UCSD-AML1 (cell line): ENCODE measurements around the gene COL4A1.

ENCODE experiments used
- DNase-seq: peaks from one replicate; lab custom pipeline; 2025; ENCODE audit not compliant: unreplicated experiment; lab: John Stamatoyannopoulos, UW

Gene COL4A1

DNA sequence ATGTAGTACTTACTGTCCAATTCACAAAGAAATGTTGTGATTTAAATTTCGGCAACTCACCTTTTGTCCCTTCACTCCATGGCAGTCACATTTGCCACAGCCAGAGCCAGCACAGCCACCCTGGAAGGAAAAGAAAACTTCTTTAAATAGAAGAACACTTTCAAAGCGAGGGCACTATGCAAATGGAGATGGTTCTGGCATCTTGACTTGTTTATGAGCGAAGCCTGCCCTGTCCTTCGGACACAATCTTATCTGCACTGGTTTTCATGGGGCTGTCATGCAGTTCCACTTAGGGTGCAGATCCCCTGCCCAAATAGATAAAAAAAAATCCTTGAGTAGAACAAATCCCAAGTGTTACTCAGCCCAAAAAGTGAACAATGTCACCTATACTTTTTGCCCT, 64.3 kb downstream of the COL4A1 start:
- no peak for DNase-seq

GRCh38 chr13:110240943-110241342, 66.0 kb downstream of the COL4A1 start:
- DNase-seq, result no peak

- no peak for DNase-seq
Measured at GRCh38 chr13:110240352-110240751, 66.6 kb downstream of the COL4A1 start.

DNA sequence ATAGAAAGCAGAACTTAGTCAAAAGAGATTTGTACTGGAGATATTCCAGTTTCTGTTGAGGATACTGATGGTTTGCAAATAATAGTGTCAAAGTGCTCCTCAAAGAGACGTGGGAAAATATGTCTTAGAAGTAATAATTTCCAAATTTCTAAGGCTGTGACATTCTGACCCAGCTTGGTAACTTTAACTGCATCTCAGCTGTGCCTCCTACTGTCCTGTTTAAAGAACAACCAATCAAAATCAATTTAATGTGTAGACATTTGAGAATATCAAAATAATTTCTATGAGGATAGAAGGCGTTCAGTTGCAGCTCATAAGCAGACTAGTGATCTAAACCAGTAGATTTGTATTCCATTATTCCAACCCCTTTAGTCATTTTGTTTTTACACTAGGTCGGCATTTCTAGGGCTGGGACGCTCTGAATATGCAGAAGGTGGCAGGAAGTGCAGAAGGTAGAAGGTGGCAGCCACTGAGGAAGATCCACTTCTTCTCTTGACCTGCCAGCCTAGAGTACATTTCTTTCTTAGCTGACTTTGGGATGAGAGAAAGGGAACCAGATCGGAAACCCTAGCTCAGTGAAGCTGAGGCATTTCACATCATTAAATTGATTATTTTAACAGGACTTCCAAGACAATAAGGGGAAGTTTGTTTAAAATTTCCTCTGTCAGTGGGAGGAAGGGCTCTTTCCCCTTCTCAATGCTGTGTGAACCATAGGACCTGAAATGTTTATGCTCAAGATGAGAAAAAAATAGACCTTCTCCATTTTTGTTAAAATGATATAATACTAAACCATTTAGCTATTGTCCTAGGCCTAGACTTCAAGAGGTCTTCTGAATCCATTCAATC, 67.5 kb downstream of the COL4A1 start:
- no peak for DNase-seq

- DNase-seq, result no peak
Measured at GRCh38 chr13:110238818-110239195, 68.2 kb downstream of the COL4A1 start.

DNA sequence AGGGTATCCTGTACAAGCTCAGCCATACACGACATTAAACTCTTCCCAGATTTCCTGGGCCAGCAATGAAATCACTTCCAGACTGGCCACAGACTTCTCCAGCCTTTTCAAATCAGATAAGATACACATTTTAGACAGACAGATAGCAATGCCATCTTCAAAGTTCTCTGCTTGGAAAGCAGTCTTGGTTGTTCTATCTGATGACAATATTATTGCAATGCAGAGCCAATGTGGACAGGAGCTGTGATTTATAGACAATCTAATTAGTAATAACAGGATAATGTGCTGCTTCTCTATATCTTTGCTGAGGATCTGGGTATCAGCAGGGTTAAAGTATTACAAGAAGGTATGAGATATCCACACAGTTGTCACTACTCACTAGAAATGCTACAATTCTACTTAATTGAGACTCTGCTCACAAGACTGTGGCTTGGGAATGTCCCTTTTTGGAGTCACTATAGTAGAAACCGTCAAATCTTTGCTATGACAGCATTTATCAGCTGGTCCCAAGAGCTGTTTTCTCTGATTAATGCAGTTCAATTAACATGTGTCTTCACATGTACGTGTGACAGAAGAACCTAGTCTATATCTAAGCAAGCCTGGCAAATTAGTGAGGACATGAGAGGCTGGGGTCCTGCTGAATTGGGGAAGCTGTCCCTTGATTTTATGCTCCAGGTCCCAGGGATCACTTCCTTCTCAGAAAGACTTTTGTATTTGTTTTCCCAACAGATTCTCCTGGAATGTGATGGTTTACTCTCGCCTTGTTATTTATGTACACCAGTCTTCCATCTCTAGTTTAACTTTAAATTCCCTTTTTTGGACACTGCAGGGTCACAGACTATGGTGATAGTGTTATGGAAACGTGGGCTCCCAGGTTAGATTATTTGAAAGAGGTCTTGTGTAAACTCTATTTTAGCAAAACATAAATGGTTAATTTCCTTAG, 68.8 kb downstream of the COL4A1 start:
- no peak for DNase-seq

GRCh38 chr13:110236831-110237261, 70.1 kb downstream of the COL4A1 start:
- no peak for DNase-seq

DNA sequence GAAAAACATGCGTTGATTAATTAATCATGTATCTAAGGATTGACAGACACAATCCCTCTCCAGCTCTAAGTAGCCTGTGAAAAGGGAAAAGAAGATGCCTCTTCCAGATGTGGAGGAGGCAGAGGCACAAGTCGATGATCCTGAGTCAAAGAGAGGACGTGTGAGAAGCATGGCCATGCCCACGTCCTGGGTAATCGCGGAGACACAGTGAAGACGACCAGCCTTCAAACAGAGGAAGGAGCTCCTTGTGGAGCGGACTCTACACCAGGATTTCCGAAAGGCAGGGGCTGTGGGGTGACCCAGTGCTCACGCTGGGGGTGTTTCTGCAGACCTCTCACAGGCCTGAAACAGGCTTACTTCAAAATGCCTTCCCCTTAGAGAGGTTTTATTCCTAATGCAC, 70.5 kb downstream of the COL4A1 start:
- DNase-seq, result no peak

DNA sequence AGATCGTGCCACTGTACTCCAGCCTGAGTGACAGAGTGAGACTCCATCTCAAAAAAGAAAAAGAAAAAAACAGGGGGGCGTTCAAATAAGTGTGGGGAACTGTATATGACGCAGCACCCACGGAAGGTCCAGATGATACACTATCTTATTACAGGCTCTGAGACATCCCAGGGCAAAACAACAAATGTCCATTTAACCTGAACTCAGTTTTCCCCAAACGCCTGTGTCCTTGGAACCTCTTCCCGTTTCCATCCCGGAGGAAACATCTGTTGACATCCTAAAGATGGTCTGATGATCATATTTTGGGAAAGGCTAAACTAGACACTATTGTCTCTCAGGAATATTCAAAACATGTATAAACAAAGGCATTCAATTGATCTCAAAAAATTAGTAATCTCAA, 72.4 kb downstream of the COL4A1 start:
- no peak for DNase-seq

GRCh38 chr13:110233951-110234280, 73.0 kb downstream of the COL4A1 start:
- no peak for DNase-seq

- no peak for DNase-seq
Measured at GRCh38 chr13:110233181-110233950, 73.6 kb downstream of the COL4A1 start.

- DNase-seq, result no peak
Measured at GRCh38 chr13:110232756-110233155, 74.2 kb downstream of the COL4A1 start.

DNA sequence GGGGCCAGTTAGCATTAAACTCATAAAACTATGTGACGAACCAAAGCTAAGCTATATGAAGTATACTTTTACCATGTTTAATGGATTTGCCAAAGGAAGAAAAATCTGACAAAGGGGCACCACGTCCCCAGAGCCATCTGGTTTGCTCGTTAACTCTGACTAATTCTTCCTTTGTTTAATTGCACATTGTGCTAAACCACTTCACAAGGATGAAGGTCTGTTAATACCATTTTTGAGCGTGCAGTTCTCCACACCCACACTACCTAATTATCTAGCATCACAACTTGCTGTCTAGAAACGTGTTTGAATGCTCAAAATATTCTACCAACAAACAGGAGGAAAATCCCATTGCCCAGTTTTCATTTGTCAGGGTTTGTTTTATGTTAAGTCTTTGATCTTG, 74.8 kb downstream of the COL4A1 start:
- DNase-seq, result no peak

DNA sequence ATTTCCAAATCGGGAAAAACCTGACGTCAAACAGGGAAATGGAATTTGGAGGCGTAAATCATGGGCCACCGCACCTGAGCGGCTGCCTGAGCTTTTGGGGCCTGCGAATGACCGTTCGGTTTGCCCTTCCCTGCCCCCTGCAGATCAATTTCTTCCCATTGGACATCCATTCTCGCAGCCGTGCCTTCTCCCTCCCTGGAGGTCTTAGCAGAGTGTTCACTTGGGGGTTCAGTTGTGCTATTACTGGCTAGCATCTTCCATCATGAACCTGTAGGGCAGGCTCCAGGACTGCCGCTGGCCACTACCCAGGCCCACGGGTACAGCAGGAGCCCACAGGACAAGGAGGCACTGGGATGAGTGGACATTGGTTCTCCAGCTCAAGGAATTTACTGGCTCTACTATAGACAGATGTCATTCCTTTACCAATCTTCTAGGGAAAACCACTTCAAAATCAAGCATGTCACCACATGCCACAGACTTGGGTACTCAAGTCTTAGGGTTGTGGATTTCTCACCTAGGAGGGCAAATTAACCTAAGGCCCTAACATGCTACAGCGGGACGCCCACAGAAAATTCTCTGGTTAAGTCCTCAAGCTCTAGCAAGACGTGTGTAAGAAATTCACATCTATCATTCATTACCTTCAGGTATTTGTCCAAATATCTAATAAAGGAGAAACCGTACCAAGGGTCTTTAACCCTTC, 75.5 kb downstream of the COL4A1 start:
- no peak for DNase-seq

DNA sequence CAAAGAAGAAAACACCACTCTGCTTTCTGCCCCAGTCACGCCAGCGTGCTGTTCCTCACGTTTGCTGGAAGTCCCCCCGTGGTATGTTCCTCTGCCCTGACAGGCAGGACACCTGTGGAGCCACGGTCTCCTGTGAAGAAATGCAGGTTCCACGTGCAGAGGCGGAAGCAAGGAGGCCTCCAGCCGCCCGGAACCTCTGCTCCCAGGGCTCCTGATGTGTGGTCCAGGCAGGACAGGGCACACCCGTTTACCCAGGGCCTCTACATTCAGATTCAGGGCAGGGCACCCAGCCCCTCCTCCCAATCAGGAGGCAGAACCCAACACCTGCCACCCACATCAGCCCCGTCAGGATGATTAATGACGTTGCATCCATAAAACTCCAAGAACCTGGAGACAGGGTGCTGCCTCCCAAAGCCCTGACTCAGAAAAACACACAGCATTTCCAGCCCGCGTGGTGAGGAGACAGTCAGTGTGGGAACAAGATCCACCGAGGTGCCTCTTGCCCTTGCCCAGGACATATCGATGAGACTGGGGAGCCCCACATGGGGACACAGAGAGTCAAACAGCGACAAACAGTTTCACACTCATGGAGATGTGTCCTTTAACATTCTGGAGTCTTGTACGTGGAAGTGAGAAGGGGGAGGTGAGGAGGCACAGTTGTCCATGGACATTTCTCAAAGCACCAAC, 76.2 kb downstream of the COL4A1 start:
- DNase-seq, result no peak

DNA sequence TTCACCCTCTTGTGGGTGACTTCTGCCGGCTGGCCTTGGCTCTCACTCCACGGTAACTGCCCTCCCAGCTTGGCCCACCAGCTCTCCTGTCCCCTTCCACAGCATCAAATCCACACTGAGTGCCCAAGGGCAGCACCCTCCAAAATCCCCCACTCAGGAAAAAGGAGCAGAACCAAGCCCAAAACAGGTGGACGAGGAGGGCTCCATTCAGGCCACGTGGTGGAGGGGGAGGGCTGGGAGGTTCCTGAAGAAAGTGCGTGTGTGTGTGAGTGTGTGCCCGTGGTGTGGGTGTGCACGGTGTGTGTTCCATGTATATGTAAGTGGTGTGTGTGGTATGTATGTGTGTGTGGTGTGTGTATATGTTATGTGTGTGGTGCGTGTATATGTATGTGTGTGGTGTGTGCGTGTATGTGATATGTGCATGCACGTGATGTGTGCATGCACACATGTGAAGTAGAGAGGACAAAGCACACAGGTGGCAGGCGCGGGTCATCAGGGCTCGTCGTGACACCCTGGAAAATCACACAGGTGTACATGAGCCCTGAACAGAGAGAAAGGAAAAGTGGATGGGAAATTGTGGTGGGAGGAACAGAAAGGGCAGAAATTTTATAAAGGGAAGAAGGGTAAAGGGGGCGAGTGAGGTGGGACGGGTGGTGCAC, 76.9 kb downstream of the COL4A1 start:
- DNase-seq, result no peak

DNA sequence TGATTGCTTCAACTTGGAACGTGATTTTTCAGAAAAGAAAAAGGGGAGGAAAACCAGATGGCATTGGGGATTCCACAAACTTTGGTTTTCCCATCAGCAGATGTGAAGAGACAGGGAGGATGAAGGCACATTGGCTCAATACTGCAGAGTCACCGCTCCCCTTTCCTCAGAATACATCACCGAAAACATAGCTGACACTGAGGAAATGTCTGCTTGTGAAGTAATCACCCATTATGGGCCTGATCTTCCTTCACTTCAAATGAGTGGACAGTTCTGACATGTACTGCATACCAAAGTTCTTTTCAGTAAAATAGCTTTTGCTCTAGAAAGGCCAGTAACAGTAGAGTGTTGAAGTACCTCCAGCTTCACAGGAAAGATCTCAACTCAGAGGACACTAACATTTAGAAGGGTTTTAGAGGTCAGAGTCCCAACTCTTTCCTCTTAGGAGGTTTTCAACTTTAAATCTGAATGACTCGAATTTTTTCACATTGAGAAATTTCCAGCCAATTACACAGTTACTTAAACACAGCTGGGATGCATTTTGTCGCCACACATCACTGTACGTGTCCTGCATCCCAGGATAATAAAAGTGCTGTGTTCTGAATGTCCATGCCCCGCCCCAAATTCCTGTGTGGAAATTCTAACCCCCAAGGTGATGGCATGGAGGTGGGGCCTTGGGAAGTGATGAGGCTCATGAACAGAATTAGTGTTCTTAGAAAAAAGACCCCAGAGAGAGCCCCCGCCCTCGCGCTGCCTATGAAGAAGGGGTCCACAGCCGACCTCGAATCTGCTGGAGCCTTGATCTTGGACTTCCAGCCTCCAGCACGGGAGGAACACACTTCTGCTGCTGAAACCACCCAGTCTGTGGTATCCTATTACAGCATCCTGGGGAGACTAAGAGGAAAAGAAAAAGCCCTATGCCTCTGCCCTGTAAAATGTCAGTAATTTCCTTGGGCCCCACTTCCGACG, 77.7 kb downstream of the COL4A1 start:
- DNase-seq, result no peak

- no peak for DNase-seq
Measured at GRCh38 chr13:110227864-110228643, 78.9 kb downstream of the COL4A1 start.
